GM23338 (cell line): ENCODE results near the gene CCNB2. TPM values are rescaled to one million over a fixed set of nuclear protein-coding genes. Genes with fewer than 3 reads are reported as not detected.

Experiments
- ATAC-seq: fragments of 200-7000 bp; cut with Tn5 transposase; 3 replicates; pipeline ENCODE4 v1.9.1; 2020
- DNase-seq: peaks from one replicate; pipeline ENCODE4 v3.0.0-alpha.2; 2015; ENCODE audit warnings: low spot score
- H2AFZ ChIP-seq: fragments of 200-600 bp; sonication (generic); 2 replicates; pipeline ENCODE4 v1.8.0; 2016; ENCODE audit warnings: antibody characterized with exemption, mild to moderate bottlenecking, moderate library complexity
- H3F3A ChIP-seq: fragments of 200-600 bp; sonication (generic); replicated peaks from 2 replicates; pipeline ENCODE4 v1.8.0; 2017; ENCODE audit warnings: antibody characterized with exemption, mixed run types, low read depth
- H3K27ac ChIP-seq: fragments of 200-600 bp; sonication (generic); 2 replicates; pipeline ENCODE4 v1.6.1; 2016; ENCODE audit warnings: low read depth
- H3K27me3 ChIP-seq: fragments of 200-600 bp; sonication (generic); 2 replicates; pipeline ENCODE4 v1.8.0; 2016; ENCODE audit warnings: mild to moderate bottlenecking, mixed run types, moderate library complexity; ENCODE audit not compliant: insufficient read depth
- H3K36me3 ChIP-seq: fragments of 200-600 bp; sonication (generic); 2 replicates; pipeline ENCODE4 v1.8.0; 2016; ENCODE audit warnings: mild to moderate bottlenecking; ENCODE audit not compliant: insufficient read depth
- H3K4me1 ChIP-seq: fragments of 200-600 bp; sonication (generic); 2 replicates; pipeline ENCODE4 v1.8.0; 2016; ENCODE audit warnings: mild to moderate bottlenecking, moderate library complexity; ENCODE audit not compliant: insufficient read depth
- H3K4me2 ChIP-seq: fragments of 200-600 bp; sonication (generic); 2 replicates; pipeline ENCODE4 v1.7.1; 2017; ENCODE audit warnings: mixed run types
- H3K4me3 ChIP-seq: fragments of 200-600 bp; sonication (generic); 2 replicates; pipeline ENCODE4 v1.6.1; 2016; ENCODE audit warnings: mixed run types
- H3K79me2 ChIP-seq: fragments of 200-600 bp; sonication (generic); replicated peaks from 2 replicates; pipeline ENCODE4 v1.8.0; 2017; ENCODE audit warnings: mild to moderate bottlenecking; ENCODE audit not compliant: insufficient read depth
- H3K9me2 ChIP-seq: fragments of 200-600 bp; sonication (generic); 2 replicates; pipeline ENCODE4 v1.8.0; 2017; ENCODE audit not compliant: insufficient read depth
- H4K20me1 ChIP-seq: fragments of 200-600 bp; sonication (generic); replicated peaks from 2 replicates; pipeline ENCODE4 v1.8.0; 2017; ENCODE audit warnings: mild to moderate bottlenecking; ENCODE audit not compliant: insufficient read depth
- H3K27ac Mint-ChIP-seq: 2 replicates; pipeline ENCODE4 v1.8.0; 2020; ENCODE audit warnings: inconsistent platforms, mild to moderate bottlenecking, moderate library complexity, mixed read lengths
- H3K27me3 Mint-ChIP-seq: 3 replicates; pipeline ENCODE4 v1.8.0; 2022; ENCODE audit warnings: low read depth, mild to moderate bottlenecking, moderate library complexity, mixed read lengths, inconsistent platforms; ENCODE audit not compliant: insufficient read depth, poor library complexity
- H3K36me3 Mint-ChIP-seq: 3 replicates; pipeline ENCODE4 v1.8.0; 2021; ENCODE audit warnings: low read depth, mild to moderate bottlenecking, inconsistent platforms, moderate library complexity, mixed read lengths
- H3K4me1 Mint-ChIP-seq: 3 replicates; pipeline ENCODE4 v1.8.0; 2020; ENCODE audit warnings: mild to moderate bottlenecking, inconsistent platforms, mixed read lengths
- H3K4me3 Mint-ChIP-seq: 3 replicates; pipeline ENCODE4 v1.8.0; 2021; ENCODE audit warnings: moderate library complexity, mild to moderate bottlenecking, inconsistent platforms, mixed read lengths
- H3K9me3 Mint-ChIP-seq: 3 replicates; pipeline ENCODE4 v1.8.0; 2020; ENCODE audit warnings: moderate library complexity, mild to moderate bottlenecking, inconsistent platforms, mixed read lengths
- CREB1 ChIP-seq: fragments of 250-450 bp; sonication (Bioruptor Pico); IDR thresholded peaks from 2 replicates; pipeline ENCODE4 v1.5.0; 2020; ENCODE audit warnings: low read depth, mild to moderate bottlenecking, moderate library complexity
- NANOG ChIP-seq: IDR thresholded peaks from 2 replicates; pipeline ENCODE4 v1.6.1; 2016; ENCODE audit warnings: antibody characterized with exemption, borderline replicate concordance
- ZNF114 ChIP-seq: fragments of 250-450 bp; sonication (Bioruptor Pico); IDR thresholded peaks from 2 replicates; pipeline ENCODE4 v1.5.0; 2020; ENCODE audit warnings: mild to moderate bottlenecking, moderate library complexity
- polyA plus RNA-seq: library from polyadenylated mRNA; unstranded; fragments of >200 nt; fragmentation: Nextera tagmentation; extraction: Ambion mirVana; gene quantifications from 2 replicates; pipeline ENCODE4 v1.2.1, GENCODE V29; 2016
- total RNA-seq: library from RNA; depleted of rRNA; stranded (reverse); fragments of >200 nt; shearing (Covaris generic); gene quantifications from 2 replicates; pipeline ENCODE4 v1.2.3, GENCODE V29; 2014
- TF ChIP-seq, protein P1 (sequence below): fragments of 250-450 bp; sonication (Bioruptor Pico); IDR thresholded peaks from 2 replicates; pipeline ENCODE4 v1.5.0; 2020; ENCODE audit warnings: mild to moderate bottlenecking, moderate library complexity
- TF ChIP-seq, protein P2 (sequence below): IDR thresholded peaks from one replicate; pipeline ENCODE4 v1.6.1; 2018; ENCODE audit warnings: antibody characterized with exemption; ENCODE audit not compliant: unreplicated experiment

CCNB2 gene
- total and polyA plus RNA-seq, 2 experiments from 2014 or later: 81.8 to 108 TPM

DNA sequence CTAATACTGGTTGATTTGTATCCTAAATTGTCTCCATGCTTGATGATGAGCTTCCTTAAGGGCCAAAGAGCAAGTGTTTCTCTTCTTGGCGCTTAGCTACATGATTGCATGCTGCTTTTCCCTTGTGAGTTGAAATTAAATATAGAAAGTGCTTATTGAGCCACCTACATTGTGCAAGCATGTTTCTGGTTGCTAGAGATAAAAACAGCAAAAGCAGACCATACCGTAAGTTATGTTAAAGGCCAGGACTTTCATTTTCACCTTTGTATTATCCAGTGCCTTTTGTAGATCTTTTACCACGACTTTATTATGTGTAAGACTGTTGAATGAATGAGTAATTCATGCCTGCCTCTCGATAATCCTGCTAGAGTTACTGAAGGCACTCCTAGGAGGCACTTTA, 41.9 kb upstream of the CCNB2 start (continued):
- TF ChIP-seq, protein P1, sequence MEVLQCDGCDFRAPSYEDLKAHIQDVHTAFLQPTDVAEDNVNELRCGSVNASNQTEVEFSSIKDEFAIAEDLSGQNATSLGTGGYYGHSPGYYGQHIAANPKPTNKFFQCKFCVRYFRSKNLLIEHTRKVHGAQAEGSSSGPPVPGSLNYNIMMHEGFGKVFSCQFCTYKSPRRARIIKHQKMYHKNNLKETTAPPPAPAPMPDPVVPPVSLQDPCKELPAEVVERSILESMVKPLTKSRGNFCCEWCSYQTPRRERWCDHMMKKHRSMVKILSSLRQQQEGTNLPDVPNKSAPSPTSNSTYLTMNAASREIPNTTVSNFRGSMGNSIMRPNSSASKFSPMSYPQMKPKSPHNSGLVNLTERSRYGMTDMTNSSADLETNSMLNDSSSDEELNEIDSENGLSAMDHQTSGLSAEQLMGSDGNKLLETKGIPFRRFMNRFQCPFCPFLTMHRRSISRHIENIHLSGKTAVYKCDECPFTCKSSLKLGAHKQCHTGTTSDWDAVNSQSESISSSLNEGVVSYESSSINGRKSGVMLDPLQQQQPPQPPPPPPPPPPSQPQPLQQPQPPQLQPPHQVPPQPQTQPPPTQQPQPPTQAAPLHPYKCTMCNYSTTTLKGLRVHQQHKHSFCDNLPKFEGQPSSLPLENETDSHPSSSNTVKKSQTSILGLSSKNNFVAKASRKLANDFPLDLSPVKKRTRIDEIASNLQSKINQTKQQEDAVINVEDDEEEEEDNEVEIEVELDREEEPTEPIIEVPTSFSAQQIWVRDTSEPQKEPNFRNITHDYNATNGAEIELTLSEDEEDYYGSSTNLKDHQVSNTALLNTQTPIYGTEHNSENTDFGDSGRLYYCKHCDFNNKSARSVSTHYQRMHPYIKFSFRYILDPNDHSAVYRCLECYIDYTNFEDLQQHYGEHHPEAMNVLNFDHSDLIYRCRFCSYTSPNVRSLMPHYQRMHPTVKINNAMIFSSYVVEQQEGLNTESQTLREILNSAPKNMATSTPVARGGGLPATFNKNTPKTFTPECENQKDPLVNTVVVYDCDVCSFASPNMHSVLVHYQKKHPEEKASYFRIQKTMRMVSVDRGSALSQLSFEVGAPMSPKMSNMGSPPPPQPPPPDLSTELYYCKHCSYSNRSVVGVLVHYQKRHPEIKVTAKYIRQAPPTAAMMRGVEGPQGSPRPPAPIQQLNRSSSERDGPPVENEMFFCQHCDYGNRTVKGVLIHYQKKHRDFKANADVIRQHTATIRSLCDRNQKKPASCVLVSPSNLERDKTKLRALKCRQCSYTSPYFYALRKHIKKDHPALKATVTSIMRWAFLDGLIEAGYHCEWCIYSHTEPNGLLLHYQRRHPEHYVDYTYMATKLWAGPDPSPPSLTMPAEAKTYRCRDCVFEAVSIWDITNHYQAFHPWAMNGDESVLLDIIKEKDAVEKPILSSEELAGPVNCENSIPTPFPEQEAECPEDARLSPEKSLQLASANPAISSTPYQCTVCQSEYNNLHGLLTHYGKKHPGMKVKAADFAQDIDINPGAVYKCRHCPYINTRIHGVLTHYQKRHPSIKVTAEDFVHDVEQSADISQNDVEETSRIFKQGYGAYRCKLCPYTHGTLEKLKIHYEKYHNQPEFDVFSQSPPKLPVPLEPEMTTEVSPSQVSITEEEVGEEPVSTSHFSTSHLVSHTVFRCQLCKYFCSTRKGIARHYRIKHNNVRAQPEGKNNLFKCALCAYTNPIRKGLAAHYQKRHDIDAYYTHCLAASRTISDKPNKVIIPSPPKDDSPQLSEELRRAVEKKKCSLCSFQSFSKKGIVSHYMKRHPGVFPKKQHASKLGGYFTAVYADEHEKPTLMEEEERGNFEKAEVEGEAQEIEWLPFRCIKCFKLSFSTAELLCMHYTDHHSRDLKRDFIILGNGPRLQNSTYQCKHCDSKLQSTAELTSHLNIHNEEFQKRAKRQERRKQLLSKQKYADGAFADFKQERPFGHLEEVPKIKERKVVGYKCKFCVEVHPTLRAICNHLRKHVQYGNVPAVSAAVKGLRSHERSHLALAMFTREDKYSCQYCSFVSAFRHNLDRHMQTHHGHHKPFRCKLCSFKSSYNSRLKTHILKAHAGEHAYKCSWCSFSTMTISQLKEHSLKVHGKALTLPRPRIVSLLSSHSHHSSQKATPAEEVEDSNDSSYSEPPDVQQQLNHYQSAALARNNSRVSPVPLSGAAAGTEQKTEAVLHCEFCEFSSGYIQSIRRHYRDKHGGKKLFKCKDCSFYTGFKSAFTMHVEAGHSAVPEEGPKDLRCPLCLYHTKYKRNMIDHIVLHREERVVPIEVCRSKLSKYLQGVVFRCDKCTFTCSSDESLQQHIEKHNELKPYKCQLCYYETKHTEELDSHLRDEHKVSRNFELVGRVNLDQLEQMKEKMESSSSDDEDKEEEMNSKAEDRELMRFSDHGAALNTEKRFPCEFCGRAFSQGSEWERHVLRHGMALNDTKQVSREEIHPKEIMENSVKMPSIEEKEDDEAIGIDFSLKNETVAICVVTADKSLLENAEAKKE (CRISPR knock-in tag): no peak

DNA sequence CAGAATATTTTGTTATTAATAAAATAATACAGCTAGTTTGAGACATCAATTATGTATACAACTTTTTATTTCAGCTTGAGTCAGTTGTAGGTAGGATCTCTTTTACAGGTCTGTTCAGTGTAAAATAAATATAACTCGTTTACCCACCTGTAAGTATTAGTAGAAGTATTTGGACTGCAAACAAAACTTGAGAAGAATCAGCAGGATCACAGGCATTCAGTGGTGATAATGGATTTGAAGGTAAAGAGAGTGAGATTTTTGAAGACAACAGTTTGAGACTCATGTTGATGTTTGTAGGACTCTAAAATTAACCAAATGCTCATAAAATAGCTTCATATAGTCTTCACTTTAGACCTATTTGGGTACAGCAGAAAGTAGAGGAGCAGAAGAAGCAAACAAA, 35.5 kb upstream of the CCNB2 start:
- Histone ChIP-seq H3K9me2 (no peaks in the 10 kb centered on the region), H3K4me1 (no peaks in the 10 kb centered on the region), H3K27ac (no peak overlapping the region), H2AFZ (no peak overlapping the region), H3K79me2 (no peaks in the 10 kb centered on the region), H3F3A (no peaks in the 10 kb centered on the region), H3K27me3 (no peaks in the 10 kb centered on the region), H3K4me2 (no peak overlapping the region), H3K4me3 (no peak overlapping the region), H3K36me3 (peaks cover 22% of the 10 kb centered on the region), H4K20me1 (0 out of 2 replicates have a peak, but pooled peaks cover 3% of the 10 kb centered on the region)
- Mint-ChIP-seq H3K9me3 (peaks cover 5% of the 10 kb centered on the region; the same call in 2 of the 3 replicates), H3K36me3 (peaks cover 75% of the 10 kb centered on the region), H3K27me3 (peaks cover 4% of the 10 kb centered on the region), H3K4me1 (no peaks in the 10 kb centered on the region), H3K27ac (no peak overlapping the region), H3K4me3 (no peak overlapping the region)
- DNase-seq: no peak
- no peak for ATAC-seq
- TF ChIP-seq, protein P1 (CRISPR knock-in tag): no peak
- no peak for TF ChIP-seq NANOG
- TF ChIP-seq, protein P2, sequence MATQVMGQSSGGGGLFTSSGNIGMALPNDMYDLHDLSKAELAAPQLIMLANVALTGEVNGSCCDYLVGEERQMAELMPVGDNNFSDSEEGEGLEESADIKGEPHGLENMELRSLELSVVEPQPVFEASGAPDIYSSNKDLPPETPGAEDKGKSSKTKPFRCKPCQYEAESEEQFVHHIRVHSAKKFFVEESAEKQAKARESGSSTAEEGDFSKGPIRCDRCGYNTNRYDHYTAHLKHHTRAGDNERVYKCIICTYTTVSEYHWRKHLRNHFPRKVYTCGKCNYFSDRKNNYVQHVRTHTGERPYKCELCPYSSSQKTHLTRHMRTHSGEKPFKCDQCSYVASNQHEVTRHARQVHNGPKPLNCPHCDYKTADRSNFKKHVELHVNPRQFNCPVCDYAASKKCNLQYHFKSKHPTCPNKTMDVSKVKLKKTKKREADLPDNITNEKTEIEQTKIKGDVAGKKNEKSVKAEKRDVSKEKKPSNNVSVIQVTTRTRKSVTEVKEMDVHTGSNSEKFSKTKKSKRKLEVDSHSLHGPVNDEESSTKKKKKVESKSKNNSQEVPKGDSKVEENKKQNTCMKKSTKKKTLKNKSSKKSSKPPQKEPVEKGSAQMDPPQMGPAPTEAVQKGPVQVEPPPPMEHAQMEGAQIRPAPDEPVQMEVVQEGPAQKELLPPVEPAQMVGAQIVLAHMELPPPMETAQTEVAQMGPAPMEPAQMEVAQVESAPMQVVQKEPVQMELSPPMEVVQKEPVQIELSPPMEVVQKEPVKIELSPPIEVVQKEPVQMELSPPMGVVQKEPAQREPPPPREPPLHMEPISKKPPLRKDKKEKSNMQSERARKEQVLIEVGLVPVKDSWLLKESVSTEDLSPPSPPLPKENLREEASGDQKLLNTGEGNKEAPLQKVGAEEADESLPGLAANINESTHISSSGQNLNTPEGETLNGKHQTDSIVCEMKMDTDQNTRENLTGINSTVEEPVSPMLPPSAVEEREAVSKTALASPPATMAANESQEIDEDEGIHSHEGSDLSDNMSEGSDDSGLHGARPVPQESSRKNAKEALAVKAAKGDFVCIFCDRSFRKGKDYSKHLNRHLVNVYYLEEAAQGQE: no peak
- TF ChIP-seq ZNF114 (CRISPR knock-in tag): no peak
- no peak for TF ChIP-seq CREB1 (CRISPR knock-in tag)
